ENCODE data around the gene AMPH. TPM values are rescaled to one million over a fixed set of nuclear protein-coding genes. Genes with fewer than 3 reads are reported as not detected.

Gene AMPH
- total RNA-seq, 4 donors from 2014 or later: 2.3 to 14.7 (median 7.2) TPM

DNA sequence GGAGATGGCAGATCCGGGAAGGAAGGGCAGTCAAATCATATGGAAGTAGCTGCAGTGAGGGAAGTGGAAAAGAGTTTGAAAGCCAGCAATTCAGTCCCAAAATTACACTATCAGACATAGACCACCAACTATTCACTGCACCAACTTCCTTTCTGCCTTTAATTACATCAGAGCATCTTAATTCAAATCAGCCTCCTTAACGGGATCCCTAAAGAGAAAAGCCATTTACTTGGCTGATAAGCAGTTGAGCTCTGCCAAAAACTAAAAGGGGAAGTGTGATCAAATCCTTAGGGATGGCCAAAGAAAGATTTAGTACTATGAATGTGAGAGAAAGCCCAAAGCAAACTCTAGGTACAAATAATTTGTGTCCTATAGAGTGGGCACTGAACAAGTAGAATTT lies 110.4 kb downstream of the AMPH start:
- ATAC-seq: no peak
- Histone ChIP-seq H3K27ac (no peak overlapping the region), H3K27me3 (no peaks in the 10 kb centered on the region), H3K4me3 (no peak overlapping the region), H3K4me1 (no peaks in the 10 kb centered on the region), H3K36me3 (no peaks in the 10 kb centered on the region), H3K9me3 (peaks cover 0 to 11% (median 0%) of the 10 kb centered on the region in 3 donors)
- 63 to 71% methylated on average over 1 of the region's 2 CpGs for WGBS, 2 donors (ENCODE audit: low coverage in 1 of 2)
- TF ChIP-seq POLR2AphosphoS5 (IDR thresholded peaks at IDR 0.05): no peak
- TF ChIP-seq EP300 (IDR thresholded peaks at IDR 0.05): no peak
- TF ChIP-seq POLR2A (IDR thresholded peaks at IDR 0.05): no peak
- TF ChIP-seq, protein P1, sequence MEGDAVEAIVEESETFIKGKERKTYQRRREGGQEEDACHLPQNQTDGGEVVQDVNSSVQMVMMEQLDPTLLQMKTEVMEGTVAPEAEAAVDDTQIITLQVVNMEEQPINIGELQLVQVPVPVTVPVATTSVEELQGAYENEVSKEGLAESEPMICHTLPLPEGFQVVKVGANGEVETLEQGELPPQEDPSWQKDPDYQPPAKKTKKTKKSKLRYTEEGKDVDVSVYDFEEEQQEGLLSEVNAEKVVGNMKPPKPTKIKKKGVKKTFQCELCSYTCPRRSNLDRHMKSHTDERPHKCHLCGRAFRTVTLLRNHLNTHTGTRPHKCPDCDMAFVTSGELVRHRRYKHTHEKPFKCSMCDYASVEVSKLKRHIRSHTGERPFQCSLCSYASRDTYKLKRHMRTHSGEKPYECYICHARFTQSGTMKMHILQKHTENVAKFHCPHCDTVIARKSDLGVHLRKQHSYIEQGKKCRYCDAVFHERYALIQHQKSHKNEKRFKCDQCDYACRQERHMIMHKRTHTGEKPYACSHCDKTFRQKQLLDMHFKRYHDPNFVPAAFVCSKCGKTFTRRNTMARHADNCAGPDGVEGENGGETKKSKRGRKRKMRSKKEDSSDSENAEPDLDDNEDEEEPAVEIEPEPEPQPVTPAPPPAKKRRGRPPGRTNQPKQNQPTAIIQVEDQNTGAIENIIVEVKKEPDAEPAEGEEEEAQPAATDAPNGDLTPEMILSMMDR (IDR thresholded peaks at IDR 0.05): no peak

DNA sequence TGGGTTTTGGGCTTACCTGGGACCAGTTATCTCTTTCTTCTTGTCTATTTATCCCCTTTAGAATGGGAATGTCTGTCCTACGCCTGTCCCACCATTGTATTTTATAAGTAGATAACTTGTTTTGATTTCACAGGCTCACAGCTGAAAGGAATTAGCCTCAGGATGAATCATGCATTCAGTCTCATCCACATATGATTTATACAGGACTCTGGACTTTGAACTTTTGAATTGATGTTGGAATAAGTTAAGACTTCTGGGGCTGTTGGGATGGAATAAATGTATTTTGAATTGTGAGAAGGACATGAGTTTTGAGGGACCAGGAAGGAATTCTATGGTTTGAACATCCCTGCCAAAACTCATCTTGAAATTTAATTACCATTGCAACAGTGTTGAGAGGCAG lies 112.6 kb downstream of the AMPH start:
- Histone ChIP-seq H3K9me3 (peaks cover 0 to 17% (median 0%) of the 10 kb centered on the region in 3 donors), H3K4me3 (no peak overlapping the region), H3K27ac (no peak overlapping the region), H3K27me3 (no peaks in the 10 kb centered on the region), H3K4me1 (no peaks in the 10 kb centered on the region), H3K36me3 (no peaks in the 10 kb centered on the region)
- TF ChIP-seq POLR2AphosphoS5 (IDR thresholded peaks at IDR 0.05) (no peak), EP300 (IDR thresholded peaks at IDR 0.05) (no peak), POLR2A (IDR thresholded peaks at IDR 0.05) (no peak)
- TF ChIP-seq, protein P1 (IDR thresholded peaks at IDR 0.05): no peak
- 82% methylated on average over 1 of the region's 1 CpG; no CpG with 5 or more reads in 1 of the 2 donors for WGBS, 2 donors (ENCODE audit: low coverage in 1 of 2)
- no peak for ATAC-seq

DNA sequence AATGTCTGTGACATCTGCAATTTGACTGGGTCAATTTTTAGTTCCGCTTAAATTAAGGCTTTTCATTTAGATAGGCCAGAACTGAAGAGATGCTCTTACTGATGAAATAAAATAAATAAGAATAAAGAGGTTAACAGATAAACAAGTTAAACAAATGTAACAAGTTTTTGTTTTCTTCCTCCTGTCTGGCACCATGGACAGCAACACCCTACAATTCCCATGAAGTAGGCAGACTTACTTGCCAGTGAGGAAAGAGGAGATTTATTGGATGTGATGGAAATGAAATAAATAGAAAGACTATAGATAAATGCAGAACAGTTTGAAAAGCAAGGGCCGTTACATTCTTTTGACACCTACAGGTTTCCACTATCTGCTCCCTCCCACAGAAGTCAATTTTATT lies 118.5 kb downstream of the AMPH start:
- no peak for ATAC-seq
- Histone ChIP-seq H3K9me3 (peaks cover 0 to 17% (median 0%) of the 10 kb centered on the region in 3 donors), H3K27me3 (no peaks in the 10 kb centered on the region), H3K4me1 (no peaks in the 10 kb centered on the region), H3K36me3 (no peaks in the 10 kb centered on the region), H3K4me3 (no peak overlapping the region), H3K27ac (no peak overlapping the region)
- 89 to 90% methylated on average over 2 of the region's 2 CpGs for WGBS, 2 donors (ENCODE audit: low coverage in 1 of 2)
- TF ChIP-seq, protein P1 (IDR thresholded peaks at IDR 0.05): no peak
- no peak for TF ChIP-seq POLR2A (IDR thresholded peaks at IDR 0.05)
- TF ChIP-seq EP300 (IDR thresholded peaks at IDR 0.05): no peak
- TF ChIP-seq POLR2AphosphoS5 (IDR thresholded peaks at IDR 0.05): no peak

DNA sequence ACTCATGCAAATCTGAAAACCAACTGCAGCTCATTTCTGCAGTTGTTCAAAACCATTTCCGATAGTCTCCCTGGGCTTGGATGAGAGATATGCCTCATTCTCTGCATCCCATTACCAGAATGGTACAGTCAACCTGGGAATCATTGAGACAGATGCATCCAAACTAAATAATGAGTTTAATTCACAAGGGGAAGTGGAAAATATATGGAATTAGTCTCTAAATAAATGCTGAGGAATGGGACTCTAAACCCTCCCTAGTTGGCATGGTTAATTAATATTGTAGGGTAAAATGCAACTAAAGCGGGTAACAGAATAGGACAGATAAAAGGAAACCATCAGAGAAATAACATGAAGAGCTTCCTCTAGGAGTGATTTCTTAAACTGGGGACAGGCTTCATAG lies 118.9 kb downstream of the AMPH start:
- H3K27me3 ChIP-seq: no peaks in the 10 kb centered on the region
- TF ChIP-seq, protein P1 (IDR thresholded peaks at IDR 0.05): no peak
- no peak for TF ChIP-seq EP300 (IDR thresholded peaks at IDR 0.05)
- TF ChIP-seq POLR2A (IDR thresholded peaks at IDR 0.05): no peak
- TF ChIP-seq POLR2AphosphoS5 (IDR thresholded peaks at IDR 0.05): no peak
- WGBS, 2 donors (ENCODE audit: low coverage in 1 of 2): 93 to 94% methylated on average over 2 of the region's 2 CpGs
- no peaks in the 10 kb centered on the region for H3K4me1 ChIP-seq
- no peak overlapping the region for H3K27ac ChIP-seq
- ATAC-seq: no peak
- no peaks in the 10 kb centered on the region for H3K36me3 ChIP-seq
- peaks cover 0 to 17% (median 0%) of the 10 kb centered on the region in 3 donors for H3K9me3 ChIP-seq
- no peak overlapping the region for H3K4me3 ChIP-seq

DNA sequence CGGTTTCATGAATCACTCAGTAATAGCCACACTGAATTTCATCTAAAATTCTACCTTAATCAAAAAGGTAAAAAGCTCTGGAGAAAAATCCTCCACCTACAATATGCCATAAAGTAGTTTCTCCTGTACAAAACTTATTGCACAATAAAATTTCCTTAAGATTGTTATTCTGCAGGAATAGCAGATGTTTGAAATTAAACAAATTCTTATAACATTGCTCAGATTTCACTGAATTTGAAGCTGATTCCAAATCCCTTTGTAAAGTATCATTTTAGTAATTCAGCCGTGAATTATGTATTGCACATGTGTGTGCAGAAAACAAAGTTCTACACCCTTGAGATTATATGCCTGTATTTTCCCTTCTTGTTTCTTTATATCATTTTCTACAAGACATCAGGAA lies 123.8 kb downstream of the AMPH start:
- no peak for TF ChIP-seq EP300 (IDR thresholded peaks at IDR 0.05)

More for the DNA sequence above, 123.8 kb downstream of the AMPH start:
- Histone ChIP-seq H3K27ac (no peak overlapping the region), H3K4me1 (no peaks in the 10 kb centered on the region), H3K9me3 (no peaks in the 10 kb centered on the region), H3K27me3 (no peaks in the 10 kb centered on the region), H3K4me3 (no peak overlapping the region), H3K36me3 (no peaks in the 10 kb centered on the region)
- 79 to 82% methylated on average over 2 of the region's 2 CpGs for WGBS, 2 donors (ENCODE audit: low coverage in 1 of 2)
- no peak for ATAC-seq

Measured in gastroesophageal sphincter (tissue), 4 donors.